SK-N-SH treated with all-trans-retinoic acid at 6 μM for 48 hours (cell line): ENCODE data around the gene RNF112.

ENCODE experiments used
- ATAC-seq: fragments of 200-7000 bp; cut with Tn5 transposase; 3 replicates; pipeline ENCODE4 v1.9.1; 2020; ENCODE audit warnings: mild to moderate bottlenecking, moderate library complexity
- ARNTL ChIP-seq: fragments of 450-650 bp; formaldehyde crosslinking; IDR thresholded peaks from 2 replicates; pipeline ENCODE4 v1.5.0; 2020; ENCODE audit warnings: low read depth, mild to moderate bottlenecking, moderate library complexity, borderline replicate concordance
- BACH2 ChIP-seq: fragments of 250-450 bp; sonication (Bioruptor Pico); IDR thresholded peaks from 2 replicates; pipeline ENCODE4 v1.9.0; 2021; ENCODE audit warnings: mild to moderate bottlenecking, borderline replicate concordance
- CSDC2 ChIP-seq: fragments of 250-450 bp; sonication (Bioruptor Pico); IDR thresholded peaks from 2 replicates; pipeline ENCODE4 v1.5.0; 2020; ENCODE audit warnings: mild to moderate bottlenecking, moderate library complexity
- CSRNP3 ChIP-seq: fragments of 250-450 bp; sonication (Bioruptor Pico); IDR thresholded peaks from 2 replicates; pipeline ENCODE4 v1.5.1; 2021; ENCODE audit warnings: mild to moderate bottlenecking, moderate library complexity
- ESRRG ChIP-seq: fragments of 250-450 bp; sonication (Bioruptor Pico); IDR thresholded peaks from 2 replicates; pipeline ENCODE4 v1.6.1; 2021; ENCODE audit warnings: mild to moderate bottlenecking
- GLIS3 ChIP-seq: fragments of 250-450 bp; sonication (Bioruptor Pico); IDR thresholded peaks from 2 replicates; pipeline ENCODE4 v1.5.0; 2020; ENCODE audit warnings: mild to moderate bottlenecking, moderate library complexity
- ISL1 ChIP-seq: fragments of 250-450 bp; sonication (Bioruptor Pico); IDR thresholded peaks from 2 replicates; pipeline ENCODE4 v2.1.2; 2022; ENCODE audit warnings: mild to moderate bottlenecking, moderate library complexity
- OSR1 ChIP-seq: fragments of 250-450 bp; sonication (Bioruptor Pico); IDR thresholded peaks from 2 replicates; pipeline ENCODE4 v1.8.0; 2022; ENCODE audit warnings: moderate library complexity, mild to moderate bottlenecking, inconsistent platforms
- PPARA ChIP-seq: fragments of 250-450 bp; sonication (Bioruptor Pico); IDR thresholded peaks from 2 replicates; pipeline ENCODE4 v1.5.0; 2020; ENCODE audit warnings: mild to moderate bottlenecking, borderline replicate concordance
- RARB ChIP-seq: fragments of 250-450 bp; sonication (Bioruptor Pico); IDR thresholded peaks from 2 replicates; pipeline ENCODE4 v1.8.0; 2021; ENCODE audit warnings: mild to moderate bottlenecking, moderate library complexity
- SNAI2 ChIP-seq: fragments of 250-450 bp; sonication (Bioruptor Pico); IDR thresholded peaks from 2 replicates; pipeline ENCODE4 v1.5.0; 2020; ENCODE audit warnings: mild to moderate bottlenecking, moderate library complexity
- TCF4 ChIP-seq: fragments of 250-450 bp; sonication (Bioruptor Pico); IDR thresholded peaks from 2 replicates; pipeline ENCODE4 v1.8.0; 2021; ENCODE audit warnings: mild to moderate bottlenecking, moderate library complexity, borderline replicate concordance
- TOX ChIP-seq: fragments of 250-450 bp; sonication (Bioruptor Pico); IDR thresholded peaks from 2 replicates; pipeline ENCODE4 v1.8.0; 2021; ENCODE audit warnings: mild to moderate bottlenecking, moderate library complexity, borderline replicate concordance
- TSHZ2 ChIP-seq: fragments of 250-450 bp; sonication (Bioruptor Pico); IDR thresholded peaks from 2 replicates; pipeline ENCODE4 v1.5.0; 2020; ENCODE audit warnings: mild to moderate bottlenecking, moderate library complexity
- ZC3H10 ChIP-seq: fragments of 250-450 bp; sonication (Bioruptor Pico); IDR thresholded peaks from 2 replicates; pipeline ENCODE4 v1.5.1; 2021; ENCODE audit warnings: mild to moderate bottlenecking, moderate library complexity
- ZFP3 ChIP-seq: fragments of 250-450 bp; sonication (Bioruptor Pico); IDR thresholded peaks from 2 replicates; pipeline ENCODE4 v1.5.0; 2020; ENCODE audit warnings: mild to moderate bottlenecking, moderate library complexity
- ZFP30 ChIP-seq: fragments of 450-650 bp; formaldehyde crosslinking; IDR thresholded peaks from 2 replicates; pipeline ENCODE4 v1.5.0; 2022; ENCODE audit warnings: mild to moderate bottlenecking, moderate library complexity
- ZNF565 ChIP-seq: fragments of 450-650 bp; formaldehyde crosslinking; conservative IDR thresholded peaks from 2 replicates; pipeline ENCODE4 v1.5.0; 2020; ENCODE audit warnings: low read depth, mild to moderate bottlenecking, moderate library complexity
- ZNF8 ChIP-seq: fragments of 450-650 bp; formaldehyde crosslinking; IDR thresholded peaks from 2 replicates; pipeline ENCODE4 v1.5.0; 2020; ENCODE audit warnings: mild to moderate bottlenecking, moderate library complexity
- TF ChIP-seq, protein P1 (sequence below): fragments of 250-450 bp; sonication (Bioruptor Pico); IDR thresholded peaks from 2 replicates; pipeline ENCODE4 v1.5.1; 2020; ENCODE audit warnings: low read depth, mild to moderate bottlenecking, moderate library complexity
- TF ChIP-seq, protein P2 (sequence below): fragments of 250-450 bp; sonication (Bioruptor Pico); IDR thresholded peaks from 2 replicates; pipeline ENCODE4 v1.8.0; 2021; ENCODE audit warnings: low read depth, mild to moderate bottlenecking, moderate library complexity, borderline replicate concordance
- TF ChIP-seq, protein P3 (sequence below): fragments of 250-450 bp; sonication (Bioruptor Pico); IDR thresholded peaks from 2 replicates; pipeline ENCODE4 v1.8.0; 2020; ENCODE audit warnings: mild to moderate bottlenecking, moderate library complexity, borderline replicate concordance

Gene RNF112

GRCh38 chr17:19433255-19433654 lies 22.2 kb downstream of the RNF112 start:
- ATAC-seq: no peak
- TF ChIP-seq ESRRG: no peak
- no peak for TF ChIP-seq CSRNP3 (CRISPR knock-in tag)
- no peak for TF ChIP-seq ZNF8 (CRISPR knock-in tag)
- no peak for TF ChIP-seq GLIS3 (CRISPR knock-in tag)
- no peak for TF ChIP-seq RARB
- TF ChIP-seq TOX (CRISPR knock-in tag): no peak
- TF ChIP-seq OSR1 (CRISPR knock-in tag): no peak
- TF ChIP-seq TSHZ2 (CRISPR knock-in tag): no peak
- no peak for TF ChIP-seq ZC3H10 (CRISPR knock-in tag)
- no peak for TF ChIP-seq SNAI2 (CRISPR knock-in tag)
- TF ChIP-seq, protein P1, sequence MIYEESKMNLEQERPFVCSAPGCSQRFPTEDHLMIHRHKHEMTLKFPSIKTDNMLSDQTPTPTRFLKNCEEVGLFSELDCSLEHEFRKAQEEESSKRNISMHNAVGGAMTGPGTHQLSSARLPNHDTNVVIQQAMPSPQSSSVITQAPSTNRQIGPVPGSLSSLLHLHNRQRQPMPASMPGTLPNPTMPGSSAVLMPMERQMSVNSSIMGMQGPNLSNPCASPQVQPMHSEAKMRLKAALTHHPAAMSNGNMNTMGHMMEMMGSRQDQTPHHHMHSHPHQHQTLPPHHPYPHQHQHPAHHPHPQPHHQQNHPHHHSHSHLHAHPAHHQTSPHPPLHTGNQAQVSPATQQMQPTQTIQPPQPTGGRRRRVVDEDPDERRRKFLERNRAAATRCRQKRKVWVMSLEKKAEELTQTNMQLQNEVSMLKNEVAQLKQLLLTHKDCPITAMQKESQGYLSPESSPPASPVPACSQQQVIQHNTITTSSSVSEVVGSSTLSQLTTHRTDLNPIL (CRISPR knock-in tag): no peak
- TF ChIP-seq TCF4: no peak
- TF ChIP-seq, protein P2, sequence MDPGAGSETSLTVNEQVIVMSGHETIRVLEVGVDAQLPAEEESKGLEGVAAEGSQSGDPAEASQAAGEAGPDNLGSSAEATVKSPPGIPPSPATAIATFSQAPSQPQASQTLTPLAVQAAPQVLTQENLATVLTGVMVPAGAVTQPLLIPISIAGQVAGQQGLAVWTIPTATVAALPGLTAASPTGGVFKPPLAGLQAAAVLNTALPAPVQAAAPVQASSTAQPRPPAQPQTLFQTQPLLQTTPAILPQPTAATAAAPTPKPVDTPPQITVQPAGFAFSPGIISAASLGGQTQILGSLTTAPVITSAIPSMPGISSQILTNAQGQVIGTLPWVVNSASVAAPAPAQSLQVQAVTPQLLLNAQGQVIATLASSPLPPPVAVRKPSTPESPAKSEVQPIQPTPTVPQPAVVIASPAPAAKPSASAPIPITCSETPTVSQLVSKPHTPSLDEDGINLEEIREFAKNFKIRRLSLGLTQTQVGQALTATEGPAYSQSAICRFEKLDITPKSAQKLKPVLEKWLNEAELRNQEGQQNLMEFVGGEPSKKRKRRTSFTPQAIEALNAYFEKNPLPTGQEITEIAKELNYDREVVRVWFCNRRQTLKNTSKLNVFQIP (CRISPR knock-in tag): no peak
- TF ChIP-seq ZNF565 (CRISPR knock-in tag): no peak
- TF ChIP-seq BACH2 (CRISPR knock-in tag): no peak
- no peak for TF ChIP-seq ZFP3
- TF ChIP-seq ARNTL (CRISPR knock-in tag): no peak
- no peak for TF ChIP-seq ZFP30 (CRISPR knock-in tag)
- TF ChIP-seq, protein P3, sequence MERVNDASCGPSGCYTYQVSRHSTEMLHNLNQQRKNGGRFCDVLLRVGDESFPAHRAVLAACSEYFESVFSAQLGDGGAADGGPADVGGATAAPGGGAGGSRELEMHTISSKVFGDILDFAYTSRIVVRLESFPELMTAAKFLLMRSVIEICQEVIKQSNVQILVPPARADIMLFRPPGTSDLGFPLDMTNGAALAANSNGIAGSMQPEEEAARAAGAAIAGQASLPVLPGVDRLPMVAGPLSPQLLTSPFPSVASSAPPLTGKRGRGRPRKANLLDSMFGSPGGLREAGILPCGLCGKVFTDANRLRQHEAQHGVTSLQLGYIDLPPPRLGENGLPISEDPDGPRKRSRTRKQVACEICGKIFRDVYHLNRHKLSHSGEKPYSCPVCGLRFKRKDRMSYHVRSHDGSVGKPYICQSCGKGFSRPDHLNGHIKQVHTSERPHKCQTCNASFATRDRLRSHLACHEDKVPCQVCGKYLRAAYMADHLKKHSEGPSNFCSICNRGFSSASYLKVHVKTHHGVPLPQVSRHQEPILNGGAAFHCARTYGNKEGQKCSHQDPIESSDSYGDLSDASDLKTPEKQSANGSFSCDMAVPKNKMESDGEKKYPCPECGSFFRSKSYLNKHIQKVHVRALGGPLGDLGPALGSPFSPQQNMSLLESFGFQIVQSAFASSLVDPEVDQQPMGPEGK: no peak

DNA sequence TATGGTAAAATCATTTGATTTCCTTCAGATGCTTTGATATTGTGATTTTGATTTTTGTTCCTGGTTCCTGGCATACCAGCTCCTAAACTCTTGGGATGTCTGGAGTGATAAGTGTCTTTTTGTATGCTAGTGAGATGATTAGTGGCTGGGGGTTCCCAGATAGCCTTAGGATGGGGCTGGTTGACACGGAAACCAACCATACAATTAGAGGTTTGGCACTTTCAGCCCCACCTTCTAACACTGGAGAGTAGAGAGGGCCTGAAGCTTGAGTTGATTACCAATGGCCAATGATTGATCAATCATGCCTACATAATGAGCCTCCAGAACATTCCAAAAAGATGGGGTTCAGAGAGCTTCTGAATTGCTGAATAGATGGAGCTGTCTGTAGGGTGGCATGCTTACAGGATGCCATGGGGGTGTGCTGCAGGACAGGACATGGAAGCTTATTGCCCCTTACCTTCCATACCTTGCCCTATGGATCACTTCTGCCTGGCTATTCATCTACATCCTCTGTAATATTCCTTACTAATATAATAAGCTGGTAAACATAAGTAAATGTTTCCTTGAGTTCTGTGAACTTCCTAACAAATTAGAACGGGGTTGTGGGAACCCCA lies 22.8 kb downstream of the RNF112 start:
- no peak for ATAC-seq
- TF ChIP-seq ISL1 (CRISPR knock-in tag) (no peak), ZFP30 (CRISPR knock-in tag) (no peak), CSDC2 (CRISPR knock-in tag) (no peak), ZNF8 (CRISPR knock-in tag) (no peak), CSRNP3 (CRISPR knock-in tag) (no peak), ZFP3 (no peak), GLIS3 (CRISPR knock-in tag) (no peak), ARNTL (CRISPR knock-in tag) (no peak), ZNF565 (CRISPR knock-in tag) (no peak), RARB (no peak), ESRRG (no peak), TSHZ2 (CRISPR knock-in tag) (no peak), PPARA (CRISPR knock-in tag) (no peak)
- TF ChIP-seq, protein P2 (CRISPR knock-in tag): no peak
- TF ChIP-seq, protein P1 (CRISPR knock-in tag): no peak
